ENCODE measurements around the gene UBALD2. TPM values are rescaled to one million over a fixed set of nuclear protein-coding genes. Genes with fewer than 3 reads are reported as not detected.

Gene UBALD2
- polyA plus RNA-seq, 1 of the 3 experiments (the other 2 are of a cell fraction) = 27.0 TPM

GRCh38 chr17:76296889-76297288, 31.7 kb downstream of the UBALD2 start:
- Histone ChIP-seq H3K9me2 (no peaks in the 10 kb centered on the region), H3K27ac (ENCODE audit: low read depth in 2 of 2, low read length in 1 of 2) (no peak overlapping the region), H3K9ac (no peak overlapping the region), H2AFZ (ENCODE audit: low read depth) (no peak overlapping the region), H3K4me1 (ENCODE audit: control insufficient read depth in 1 of 2, insufficient read depth in 2 of 2, low read depth in 1 of 2, low read length in 1 of 2) (no peaks in the 10 kb centered on the region), H4K20me1 (ENCODE audit: insufficient read depth) (no peaks in the 10 kb centered on the region), H3K4me3 (ENCODE audit: low read depth in 2 of 2, low read length in 1 of 2) (no peak overlapping the region), H3F3A (replicated peaks; ENCODE audit: insufficient read depth) (peaks cover 5% of the 10 kb centered on the region), H3K79me2 (ENCODE audit: insufficient read depth) (no peaks in the 10 kb centered on the region), H3K36me3 (replicated peaks in 1 of 2; ENCODE audit: control insufficient read depth in 1 of 2, insufficient read depth in 2 of 2, low read length in 1 of 2) (peaks cover 0 to 3% of the 10 kb centered on the region in 2 experiments), H3K27me3 (ENCODE audit: insufficient read depth) (no peaks in the 10 kb centered on the region), H3K4me2 (no peak overlapping the region), H3K9me3 (no peaks in the 10 kb centered on the region)
- 94% methylated on average over 5 of the region's 5 CpGs for WGBS (ENCODE audit: low lambda C conversion rate)
- TF ChIP-seq ZBTB33 (IDR thresholded peaks at IDR 0.05; ENCODE audit: borderline replicate concordance, low read depth) (no peak), EP300 (IDR thresholded peaks at IDR 0.05; ENCODE audit: borderline replicate concordance in 1 of 2, low read depth in 1 of 2, low read length in 1 of 2) (no peak), TCF12 (IDR thresholded peaks at IDR 0.05) (no peak), RXRA (IDR thresholded peaks at IDR 0.05; ENCODE audit: borderline replicate concordance, low read depth) (no peak), JUND (IDR thresholded peaks at IDR 0.05) (no peak), SMC3 (IDR thresholded peaks at IDR 0.05; ENCODE audit: low read depth, low read length) (no peak), MXI1 (IDR thresholded peaks at IDR 0.05; ENCODE audit: low read depth, low read length) (no peak), CHD2 (IDR thresholded peaks at IDR 0.05; ENCODE audit: low read length, partially characterized antibody) (no peak), FOSL2 (IDR thresholded peaks at IDR 0.05; ENCODE audit: borderline replicate concordance, low read depth) (no peak), GABPA (IDR thresholded peaks at IDR 0.05; ENCODE audit: low read depth) (no peak), SIN3A (IDR thresholded peaks at IDR 0.05; ENCODE audit: borderline replicate concordance, low read depth, low read length) (no peak), YY1 (IDR thresholded peaks at IDR 0.05; ENCODE audit: low read depth) (no peak), TAF1 (IDR thresholded peaks at IDR 0.05; ENCODE audit: borderline replicate concordance, low read depth, low read length) (no peak), CTCF (IDR thresholded peaks at IDR 0.05) (no peak), FOXJ3 (CRISPR knock-in tag; IDR thresholded peaks at IDR 0.05) (no peak), POLR2AphosphoS5 (IDR thresholded peaks at IDR 0.05; ENCODE audit: low read depth, low read length) (no peak), NRF1 (IDR thresholded peaks at IDR 0.05; ENCODE audit: low read depth, low read length) (no peak), RCOR1 (IDR thresholded peaks at IDR 0.05; ENCODE audit: low read length) (no peak)
- no peak for DNase-seq
- CTCF ChIA-PET = interaction anchor here (0.8 to 15.8 kb wide), 6 partner anchors 10 to 210 kb away, joined by 3 to 348 read pairs (median 12); partner anchors contain the start of gene SPHK1
- POLR2A ChIA-PET = interaction anchor here (0.6 kb wide), 1 partner anchor 10 kb away, joined by 3 read pairs; no protein-coding TSS in a partner anchor
